ENCODE results near the gene NKX2-4.

DNA sequence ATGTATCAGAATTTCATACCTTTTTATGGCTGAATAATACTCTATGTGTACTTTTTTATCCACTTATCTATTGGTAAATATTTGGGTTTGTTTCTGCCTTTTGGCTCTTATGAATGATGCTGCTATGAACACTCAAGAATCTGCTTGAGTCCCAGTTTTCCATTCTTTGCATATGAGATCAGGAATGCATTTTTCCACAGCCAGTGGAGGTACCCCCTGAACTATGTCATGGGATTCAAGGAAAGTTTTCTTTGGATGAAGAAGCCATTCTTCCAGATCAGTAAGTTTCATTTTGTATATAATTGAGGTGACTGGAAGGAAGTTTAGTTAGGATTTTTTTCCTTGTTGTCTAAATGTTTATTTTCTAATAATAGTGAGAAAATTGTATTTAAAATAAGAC is 40.9 kb downstream of the NKX2-4 start:
- TF ChIP-seq, protein P1, sequence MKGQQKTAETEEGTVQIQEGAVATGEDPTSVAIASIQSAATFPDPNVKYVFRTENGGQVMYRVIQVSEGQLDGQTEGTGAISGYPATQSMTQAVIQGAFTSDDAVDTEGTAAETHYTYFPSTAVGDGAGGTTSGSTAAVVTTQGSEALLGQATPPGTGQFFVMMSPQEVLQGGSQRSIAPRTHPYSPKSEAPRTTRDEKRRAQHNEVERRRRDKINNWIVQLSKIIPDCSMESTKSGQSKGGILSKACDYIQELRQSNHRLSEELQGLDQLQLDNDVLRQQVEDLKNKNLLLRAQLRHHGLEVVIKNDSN (IDR thresholded peaks at IDR 0.05) = no peak
- TF ChIP-seq RAD21 (IDR thresholded peaks at IDR 0.05; ENCODE audit: low read depth) = no peak
- no peak for TF ChIP-seq TEAD4 (IDR thresholded peaks at IDR 0.05)
- TF ChIP-seq YY1 (IDR thresholded peaks at IDR 0.05; ENCODE audit: low read depth) = no peak
- TF ChIP-seq, protein P2, sequence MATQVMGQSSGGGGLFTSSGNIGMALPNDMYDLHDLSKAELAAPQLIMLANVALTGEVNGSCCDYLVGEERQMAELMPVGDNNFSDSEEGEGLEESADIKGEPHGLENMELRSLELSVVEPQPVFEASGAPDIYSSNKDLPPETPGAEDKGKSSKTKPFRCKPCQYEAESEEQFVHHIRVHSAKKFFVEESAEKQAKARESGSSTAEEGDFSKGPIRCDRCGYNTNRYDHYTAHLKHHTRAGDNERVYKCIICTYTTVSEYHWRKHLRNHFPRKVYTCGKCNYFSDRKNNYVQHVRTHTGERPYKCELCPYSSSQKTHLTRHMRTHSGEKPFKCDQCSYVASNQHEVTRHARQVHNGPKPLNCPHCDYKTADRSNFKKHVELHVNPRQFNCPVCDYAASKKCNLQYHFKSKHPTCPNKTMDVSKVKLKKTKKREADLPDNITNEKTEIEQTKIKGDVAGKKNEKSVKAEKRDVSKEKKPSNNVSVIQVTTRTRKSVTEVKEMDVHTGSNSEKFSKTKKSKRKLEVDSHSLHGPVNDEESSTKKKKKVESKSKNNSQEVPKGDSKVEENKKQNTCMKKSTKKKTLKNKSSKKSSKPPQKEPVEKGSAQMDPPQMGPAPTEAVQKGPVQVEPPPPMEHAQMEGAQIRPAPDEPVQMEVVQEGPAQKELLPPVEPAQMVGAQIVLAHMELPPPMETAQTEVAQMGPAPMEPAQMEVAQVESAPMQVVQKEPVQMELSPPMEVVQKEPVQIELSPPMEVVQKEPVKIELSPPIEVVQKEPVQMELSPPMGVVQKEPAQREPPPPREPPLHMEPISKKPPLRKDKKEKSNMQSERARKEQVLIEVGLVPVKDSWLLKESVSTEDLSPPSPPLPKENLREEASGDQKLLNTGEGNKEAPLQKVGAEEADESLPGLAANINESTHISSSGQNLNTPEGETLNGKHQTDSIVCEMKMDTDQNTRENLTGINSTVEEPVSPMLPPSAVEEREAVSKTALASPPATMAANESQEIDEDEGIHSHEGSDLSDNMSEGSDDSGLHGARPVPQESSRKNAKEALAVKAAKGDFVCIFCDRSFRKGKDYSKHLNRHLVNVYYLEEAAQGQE (IDR thresholded peaks at IDR 0.05; ENCODE audit: low read depth) = no peak

Measured in Ishikawa (cell line).